ENCODE data around the gene SMC5.

DNA sequence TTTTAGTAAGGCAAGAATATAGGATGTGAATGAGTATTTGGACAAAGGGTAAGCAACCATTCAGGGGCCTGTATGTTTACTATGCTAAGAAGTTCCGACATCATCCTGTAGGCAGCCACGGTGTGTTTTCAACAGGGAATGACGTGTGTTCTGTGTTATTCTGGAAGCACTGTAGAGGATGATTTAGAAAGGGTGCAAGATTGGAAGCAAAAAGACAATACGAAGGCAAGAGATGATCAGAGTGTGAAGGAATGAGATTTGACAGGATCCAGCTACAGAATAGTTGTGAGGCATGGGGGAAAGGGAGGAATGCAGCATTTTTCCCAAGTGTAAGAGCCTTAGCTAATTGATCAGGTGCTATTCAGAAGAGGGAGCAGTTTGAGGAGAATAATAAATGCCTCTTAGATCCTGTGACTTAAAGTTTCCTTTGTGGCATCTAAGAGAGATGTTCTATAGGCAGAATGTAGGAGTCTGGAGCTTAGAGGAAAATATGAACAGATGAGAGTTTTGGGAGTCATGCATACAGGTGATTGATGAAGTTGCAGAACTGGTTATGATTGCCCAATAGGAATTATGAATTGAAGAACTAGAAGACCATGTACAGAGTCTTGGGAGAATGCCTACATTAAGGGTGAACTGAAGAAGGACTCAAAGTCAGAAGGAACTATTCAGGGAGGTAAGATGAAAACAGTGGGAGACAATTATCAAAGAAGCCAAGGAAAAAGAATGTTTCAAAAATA lies 2.5 kb downstream of the SMC5 start:
- no peak for TF ChIP-seq ZNF3 (CRISPR knock-in tag; IDR thresholded peaks at IDR 0.05)
- no peak for TF ChIP-seq FOXM1 (CRISPR knock-in tag; IDR thresholded peaks at IDR 0.05)
- TF ChIP-seq ZNF772 (CRISPR knock-in tag; IDR thresholded peaks at IDR 0.05) = no peak
- TF ChIP-seq, protein P1, sequence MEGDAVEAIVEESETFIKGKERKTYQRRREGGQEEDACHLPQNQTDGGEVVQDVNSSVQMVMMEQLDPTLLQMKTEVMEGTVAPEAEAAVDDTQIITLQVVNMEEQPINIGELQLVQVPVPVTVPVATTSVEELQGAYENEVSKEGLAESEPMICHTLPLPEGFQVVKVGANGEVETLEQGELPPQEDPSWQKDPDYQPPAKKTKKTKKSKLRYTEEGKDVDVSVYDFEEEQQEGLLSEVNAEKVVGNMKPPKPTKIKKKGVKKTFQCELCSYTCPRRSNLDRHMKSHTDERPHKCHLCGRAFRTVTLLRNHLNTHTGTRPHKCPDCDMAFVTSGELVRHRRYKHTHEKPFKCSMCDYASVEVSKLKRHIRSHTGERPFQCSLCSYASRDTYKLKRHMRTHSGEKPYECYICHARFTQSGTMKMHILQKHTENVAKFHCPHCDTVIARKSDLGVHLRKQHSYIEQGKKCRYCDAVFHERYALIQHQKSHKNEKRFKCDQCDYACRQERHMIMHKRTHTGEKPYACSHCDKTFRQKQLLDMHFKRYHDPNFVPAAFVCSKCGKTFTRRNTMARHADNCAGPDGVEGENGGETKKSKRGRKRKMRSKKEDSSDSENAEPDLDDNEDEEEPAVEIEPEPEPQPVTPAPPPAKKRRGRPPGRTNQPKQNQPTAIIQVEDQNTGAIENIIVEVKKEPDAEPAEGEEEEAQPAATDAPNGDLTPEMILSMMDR (CRISPR knock-in tag; IDR thresholded peaks at IDR 0.05) = no peak
- TF ChIP-seq, protein P2, sequence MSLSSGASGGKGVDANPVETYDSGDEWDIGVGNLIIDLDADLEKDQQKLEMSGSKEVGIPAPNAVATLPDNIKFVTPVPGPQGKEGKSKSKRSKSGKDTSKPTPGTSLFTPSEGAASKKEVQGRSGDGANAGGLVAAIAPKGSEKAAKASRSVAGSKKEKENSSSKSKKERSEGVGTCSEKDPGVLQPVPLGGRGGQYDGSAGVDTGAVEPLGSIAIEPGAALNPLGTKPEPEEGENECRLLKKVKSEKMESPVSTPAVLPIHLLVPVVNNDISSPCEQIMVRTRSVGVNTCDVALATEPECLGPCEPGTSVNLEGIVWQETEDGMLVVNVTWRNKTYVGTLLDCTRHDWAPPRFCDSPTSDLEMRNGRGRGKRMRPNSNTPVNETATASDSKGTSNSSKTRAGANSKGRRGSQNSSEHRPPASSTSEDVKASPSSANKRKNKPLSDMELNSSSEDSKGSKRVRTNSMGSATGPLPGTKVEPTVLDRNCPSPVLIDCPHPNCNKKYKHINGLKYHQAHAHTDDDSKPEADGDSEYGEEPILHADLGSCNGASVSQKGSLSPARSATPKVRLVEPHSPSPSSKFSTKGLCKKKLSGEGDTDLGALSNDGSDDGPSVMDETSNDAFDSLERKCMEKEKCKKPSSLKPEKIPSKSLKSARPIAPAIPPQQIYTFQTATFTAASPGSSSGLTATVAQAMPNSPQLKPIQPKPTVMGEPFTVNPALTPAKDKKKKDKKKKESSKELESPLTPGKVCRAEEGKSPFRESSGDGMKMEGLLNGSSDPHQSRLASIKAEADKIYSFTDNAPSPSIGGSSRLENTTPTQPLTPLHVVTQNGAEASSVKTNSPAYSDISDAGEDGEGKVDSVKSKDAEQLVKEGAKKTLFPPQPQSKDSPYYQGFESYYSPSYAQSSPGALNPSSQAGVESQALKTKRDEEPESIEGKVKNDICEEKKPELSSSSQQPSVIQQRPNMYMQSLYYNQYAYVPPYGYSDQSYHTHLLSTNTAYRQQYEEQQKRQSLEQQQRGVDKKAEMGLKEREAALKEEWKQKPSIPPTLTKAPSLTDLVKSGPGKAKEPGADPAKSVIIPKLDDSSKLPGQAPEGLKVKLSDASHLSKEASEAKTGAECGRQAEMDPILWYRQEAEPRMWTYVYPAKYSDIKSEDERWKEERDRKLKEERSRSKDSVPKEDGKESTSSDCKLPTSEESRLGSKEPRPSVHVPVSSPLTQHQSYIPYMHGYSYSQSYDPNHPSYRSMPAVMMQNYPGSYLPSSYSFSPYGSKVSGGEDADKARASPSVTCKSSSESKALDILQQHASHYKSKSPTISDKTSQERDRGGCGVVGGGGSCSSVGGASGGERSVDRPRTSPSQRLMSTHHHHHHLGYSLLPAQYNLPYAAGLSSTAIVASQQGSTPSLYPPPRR (CRISPR knock-in tag; IDR thresholded peaks at IDR 0.05; ENCODE audit: borderline replicate concordance) = no peak
- TF ChIP-seq ZNF253 (CRISPR knock-in tag; IDR thresholded peaks at IDR 0.05; ENCODE audit: borderline replicate concordance) = no peak

All from HepG2 (cell line).